GM20000 (cell line): ENCODE results near the gene CYP19A1.

Experiments used
- DNase-seq: peaks from one replicate; pipeline ENCODE4 v3.0.0; 2012; ENCODE audit warnings: low spot score
- CTCF ChIP-seq: IDR thresholded peaks from 2 replicates; pipeline ENCODE4 v1.5.1; 2012; ENCODE audit warnings: mild to moderate bottlenecking, control low read depth; ENCODE audit errors: extremely low read depth, missing control alignments

CYP19A1 gene

DNA sequence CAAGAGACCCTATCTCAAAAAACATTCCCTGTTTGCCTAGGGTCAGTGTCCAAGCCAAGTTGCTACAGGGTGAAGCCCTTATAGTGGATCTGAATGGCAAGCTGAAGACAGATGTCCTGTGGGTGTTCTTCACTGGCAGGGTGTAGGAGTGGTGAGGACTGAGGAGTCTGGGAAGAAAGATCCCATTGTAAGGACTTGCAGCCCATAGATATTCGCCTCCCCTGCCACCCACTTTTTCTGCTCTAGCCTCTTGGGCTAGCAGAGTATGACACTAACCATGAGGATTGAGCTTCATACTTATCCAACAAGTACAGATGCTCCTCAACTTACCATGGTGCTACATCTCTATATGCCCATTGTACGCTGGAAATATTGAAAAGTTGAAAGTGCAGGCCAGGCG, 13.2 kb downstream of the CYP19A1 start:
- TF ChIP-seq CTCF: no peak
- DNase-seq: no peak

- no peak for TF ChIP-seq CTCF
- no peak for DNase-seq
Measured at GRCh38 chr15:51323749-51324148, 14.6 kb downstream of the CYP19A1 start.

- no peak for DNase-seq
- TF ChIP-seq CTCF: no peak
Measured at GRCh38 chr15:51322621-51323296, 15.6 kb downstream of the CYP19A1 start.

GRCh38 chr15:51321316-51321715, 17.1 kb downstream of the CYP19A1 start:
- TF ChIP-seq CTCF: no peak
- DNase-seq: no peak

- TF ChIP-seq CTCF: no peak
- DNase-seq: no peak
Measured at GRCh38 chr15:51320843-51321242, 17.6 kb downstream of the CYP19A1 start.

DNA sequence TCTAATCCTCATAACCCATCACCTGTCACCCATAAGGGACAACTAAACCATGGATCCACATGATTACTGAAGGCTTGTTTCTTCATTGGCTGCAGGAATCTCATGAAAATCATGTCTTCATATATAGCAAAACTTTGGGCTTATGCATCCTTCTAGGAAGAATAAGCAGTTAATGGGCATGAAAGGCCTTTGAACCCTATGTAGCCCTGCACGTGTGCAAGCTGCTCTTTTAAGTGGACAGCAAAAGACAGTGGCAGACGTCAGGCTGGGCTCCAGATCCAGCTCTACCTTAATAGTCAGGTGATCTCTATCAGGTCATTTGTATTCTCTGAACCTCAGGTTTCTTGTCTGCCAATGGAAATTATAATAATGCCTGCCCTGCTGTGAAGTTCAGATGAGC, 18.9 kb downstream of the CYP19A1 start:
- no peak for TF ChIP-seq CTCF
- no peak for DNase-seq

DNA sequence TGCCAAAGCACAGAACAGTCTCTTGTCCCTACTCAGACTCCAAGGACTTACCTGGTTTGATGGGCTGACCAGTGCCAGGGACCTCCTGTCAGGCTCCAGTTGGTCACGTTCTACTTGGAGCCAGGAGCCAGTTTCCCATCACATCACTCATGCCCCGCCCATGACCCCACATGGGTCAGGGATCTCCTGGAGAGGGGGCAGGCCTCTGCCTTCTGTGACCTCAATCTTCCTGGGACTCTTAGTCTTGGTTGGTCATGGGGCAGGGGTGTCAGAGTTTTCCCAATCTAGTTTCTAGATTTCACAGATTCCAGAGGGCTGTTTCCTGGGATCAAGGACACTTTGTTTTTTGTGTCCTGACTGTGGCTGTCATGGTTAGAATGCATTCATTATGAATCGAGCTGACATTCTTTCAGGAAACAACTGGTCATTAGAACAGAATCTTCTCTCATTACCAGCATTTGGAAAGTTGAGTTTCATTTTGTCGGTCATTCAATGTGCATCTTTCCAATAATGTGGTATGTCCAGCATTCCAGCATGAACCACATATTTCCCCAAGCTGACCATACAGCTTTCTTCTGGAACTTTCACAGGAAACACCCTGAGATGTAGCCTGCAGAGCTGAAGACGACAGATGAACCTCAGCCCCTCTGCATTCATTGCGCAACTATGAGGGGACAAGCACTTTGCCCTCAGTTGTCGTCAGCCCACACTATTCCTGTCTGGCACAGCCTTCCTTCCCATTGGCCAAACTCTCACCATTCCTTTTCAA, 19.8 kb downstream of the CYP19A1 start:
- no peak for DNase-seq

More for the DNA sequence above, 19.8 kb downstream of the CYP19A1 start:
- no peak for TF ChIP-seq CTCF
